NCI-H187 (cell line): ENCODE results near the gene NUDT13.

Source experiments
- DNase-seq, 2 experiments: peaks; one replicate each; lab custom pipeline; 2025; lab: John Stamatoyannopoulos, UW

The NUDT13 gene

DNA sequence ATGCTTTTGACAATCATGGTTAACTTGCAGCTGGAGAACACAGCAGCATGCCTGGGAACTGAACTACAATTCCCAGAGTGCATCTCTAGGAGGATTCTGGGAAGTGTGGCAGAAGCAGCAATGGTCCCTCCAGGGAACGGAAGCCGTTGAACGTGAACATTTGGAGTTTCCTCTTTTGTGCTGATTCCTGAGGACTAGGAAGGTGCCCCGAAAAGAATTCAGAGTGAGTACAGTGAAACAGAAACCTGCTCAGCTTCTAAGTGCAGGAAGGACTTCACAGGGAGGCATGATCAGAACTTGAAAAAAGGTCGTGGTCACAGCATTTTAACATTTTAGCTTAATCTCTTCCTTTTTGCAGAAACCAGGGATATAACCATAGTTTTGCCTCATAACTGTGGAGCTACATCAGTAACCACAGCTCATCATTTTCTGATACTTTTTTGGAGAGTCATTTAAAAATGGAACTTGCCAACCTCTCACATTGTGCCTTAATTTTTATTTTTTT, at the start of gene NUDT13:
Gene NUDT13 (plus strand): TSS at position 111 of the 505 bp plus-strand sequence. CDS start 3,911 bp downstream, outside the sequence.
- DNase-seq: peak in 1 of 2 experiments; percentile 1

- no peak for DNase-seq
Measured at GRCh38 chr10:73060738-73061635, 49.3 kb upstream of the NUDT13 start.

GRCh38 chr10:73061743-73062142, 48.5 kb upstream of the NUDT13 start:
- no peak for DNase-seq

DNA sequence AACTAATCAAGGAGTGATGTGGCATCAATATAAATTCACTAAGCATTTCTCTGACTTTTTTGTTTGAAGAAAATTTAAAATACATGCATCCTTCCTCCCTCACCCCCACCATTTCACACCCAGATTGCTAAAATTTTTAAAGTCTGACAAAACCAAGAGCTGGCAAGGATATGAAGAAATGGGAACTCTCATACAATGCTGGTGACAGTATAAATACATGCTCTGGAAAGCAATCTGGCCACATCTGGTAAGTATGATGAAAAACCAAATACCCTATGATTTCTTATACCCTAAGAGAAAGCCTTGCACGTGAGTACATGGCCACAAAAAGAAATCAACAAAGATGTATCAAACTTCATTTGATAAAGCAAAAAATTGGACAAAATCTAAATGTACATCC, 44.8 kb upstream of the NUDT13 start:
- no peak for DNase-seq

- DNase-seq: no peak
Measured at GRCh38 chr10:73073627-73074026, 36.6 kb upstream of the NUDT13 start.

DNA sequence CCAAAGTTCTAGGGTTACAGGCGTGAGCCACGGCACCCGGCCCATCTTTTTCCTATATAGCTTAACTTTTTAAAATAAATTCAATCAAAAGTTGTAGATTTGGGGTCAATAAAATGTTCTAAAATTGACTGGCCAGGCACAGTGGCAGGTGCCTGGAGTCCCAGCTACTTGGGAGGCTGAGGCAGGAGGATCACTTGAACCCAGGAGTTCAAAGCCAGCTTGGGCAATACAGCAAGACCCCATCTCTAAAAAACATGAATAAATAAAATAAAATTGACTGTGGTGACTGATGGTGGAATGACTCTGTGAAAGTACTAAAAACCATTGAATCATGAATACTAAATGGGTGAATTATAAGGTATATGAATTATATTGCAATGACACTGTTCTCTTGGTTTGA, 34.4 kb upstream of the NUDT13 start:
- DNase-seq: no peak

DNA sequence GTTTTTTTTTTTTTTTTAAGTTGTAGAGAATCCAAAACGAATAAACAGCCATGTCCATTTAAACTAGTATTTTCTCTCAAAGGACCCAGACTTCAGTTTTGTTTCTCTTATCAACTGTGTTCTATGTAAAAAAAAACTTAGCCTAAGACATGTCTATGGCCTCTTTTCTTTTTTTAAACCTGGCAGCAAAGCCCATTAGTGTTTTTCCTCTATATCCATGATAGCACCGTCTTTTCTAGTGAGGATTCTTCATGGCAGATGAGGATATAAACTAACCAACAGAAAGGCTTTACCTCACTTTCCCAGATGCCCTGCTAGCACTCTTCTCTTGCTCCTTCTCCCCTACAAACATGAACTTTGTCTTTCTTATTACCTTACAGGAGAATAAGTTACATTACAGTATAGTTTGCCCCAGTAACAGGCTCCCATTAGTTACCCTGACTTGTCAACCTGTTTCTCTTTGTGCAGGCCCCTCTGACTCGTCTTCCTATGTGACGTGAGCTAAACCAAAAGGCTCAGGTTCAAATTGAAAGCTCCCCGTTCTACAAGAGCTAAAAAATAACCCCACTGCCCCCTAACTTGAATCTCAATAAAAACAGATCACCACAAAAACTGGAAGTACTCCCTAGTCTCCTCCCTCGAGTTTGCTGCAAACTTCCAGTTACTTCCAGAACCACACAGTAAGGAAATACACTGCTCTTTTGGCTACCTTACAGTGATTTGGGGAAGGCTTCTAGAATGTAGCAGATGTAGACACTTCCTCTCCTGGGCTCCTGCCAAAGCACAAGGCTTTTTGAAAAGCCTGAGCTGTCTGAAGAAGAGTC, 33.7 kb upstream of the NUDT13 start:
- no peak for DNase-seq

- DNase-seq: no peak
Measured at GRCh38 chr10:73079779-73080541, 30.3 kb upstream of the NUDT13 start.

- no peak for DNase-seq
Measured at GRCh38 chr10:73083221-73083620, 27.0 kb upstream of the NUDT13 start.

DNA sequence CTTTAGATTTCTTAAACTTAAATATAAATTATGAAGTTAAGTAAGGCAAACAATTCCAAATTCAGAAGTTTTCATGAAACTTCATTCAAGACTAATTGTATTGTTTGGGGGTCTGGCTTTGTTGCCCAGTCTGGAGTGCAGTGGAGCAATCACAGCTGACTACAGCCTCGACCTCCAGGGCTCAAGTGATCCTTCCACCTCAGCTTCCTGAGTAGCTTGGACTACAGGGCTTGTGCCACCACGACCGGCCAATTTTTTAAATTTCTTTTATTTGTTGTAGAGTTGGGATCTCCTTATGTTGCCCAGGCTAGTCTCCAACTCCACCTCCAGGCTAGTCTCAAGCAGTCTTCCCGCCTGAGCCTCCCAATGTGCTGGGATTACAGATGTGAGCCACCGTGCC, 26.0 kb upstream of the NUDT13 start:
- DNase-seq: no peak

DNA sequence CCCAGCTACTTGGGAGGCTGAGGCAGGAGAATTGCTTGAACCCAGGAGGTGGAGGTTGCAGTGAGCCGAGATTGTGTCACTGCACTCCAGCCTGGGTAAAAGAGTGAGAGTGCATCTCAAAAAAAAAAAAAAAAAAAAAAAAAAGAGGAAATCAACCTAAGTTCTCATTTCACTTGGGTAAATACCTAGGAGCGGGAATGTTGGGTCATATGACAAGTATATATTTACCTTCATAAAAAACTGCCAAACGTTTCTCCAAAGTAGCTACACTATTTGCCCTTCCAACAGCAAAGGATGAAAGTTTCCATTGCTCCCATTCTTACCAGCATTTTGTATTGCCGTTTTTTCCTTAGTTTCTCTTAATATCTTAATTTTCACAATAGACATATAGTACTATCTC, 23.4 kb upstream of the NUDT13 start:
- no peak for DNase-seq

DNA sequence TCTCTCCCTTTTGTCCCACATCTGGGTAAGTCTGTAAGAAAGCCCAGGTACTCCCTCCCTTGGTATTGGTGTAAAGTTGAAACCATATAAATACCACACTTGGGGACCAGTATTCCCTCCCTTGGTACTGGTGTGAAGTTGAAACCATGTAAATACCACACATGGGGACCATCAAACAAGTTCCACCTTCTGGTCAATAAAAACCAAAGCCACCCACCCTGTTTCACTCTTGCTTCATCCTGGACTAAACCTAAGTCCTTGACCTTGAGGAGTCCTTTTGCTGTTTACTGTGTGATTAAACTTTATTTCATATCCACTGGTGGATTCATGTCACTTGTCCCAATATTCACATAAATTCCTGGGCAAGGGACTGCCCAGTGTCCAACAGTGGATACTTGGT, 22.0 kb upstream of the NUDT13 start:
- DNase-seq: no peak

DNA sequence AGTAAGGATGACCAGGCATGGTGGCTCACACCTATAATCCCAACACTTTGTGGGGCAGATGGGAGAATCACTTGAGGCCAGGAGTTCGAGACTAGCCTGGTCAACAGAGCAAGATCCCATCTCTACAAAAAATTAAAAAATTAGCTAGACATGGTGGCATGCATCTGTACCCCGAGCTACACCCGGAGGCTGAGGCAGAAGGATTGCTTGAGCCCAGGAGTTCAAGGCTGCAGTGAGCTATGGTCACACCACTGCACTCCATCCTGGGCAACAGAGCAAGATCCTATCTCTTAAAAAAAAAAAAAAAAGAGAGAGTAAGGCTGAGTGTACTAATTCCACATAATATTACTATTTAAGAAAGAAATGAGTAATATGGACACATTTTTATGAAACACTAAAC, 17.4 kb upstream of the NUDT13 start:
- DNase-seq: no peak

GRCh38 chr10:73093922-73094850, 16.1 kb upstream of the NUDT13 start:
- no peak for DNase-seq

- DNase-seq: no peak
Measured at GRCh38 chr10:73094986-73095480, 15.2 kb upstream of the NUDT13 start.

GRCh38 chr10:73095481-73096021, 14.7 kb upstream of the NUDT13 start:
- DNase-seq: no peak

- DNase-seq: peak in 1 of 2 experiments; percentile 42
Measured at GRCh38 chr10:73096041-73096448, 14.2 kb upstream of the NUDT13 start.

- peak; percentile 67 to 72 for DNase-seq
Measured at GRCh38 chr10:73096449-73097304, 13.6 kb upstream of the NUDT13 start, which contains the start of gene P4HA1. P4HA1 (minus strand) TSS chr10:73096866; CDS start chr10:73074883, 21,983 bp downstream.

DNA sequence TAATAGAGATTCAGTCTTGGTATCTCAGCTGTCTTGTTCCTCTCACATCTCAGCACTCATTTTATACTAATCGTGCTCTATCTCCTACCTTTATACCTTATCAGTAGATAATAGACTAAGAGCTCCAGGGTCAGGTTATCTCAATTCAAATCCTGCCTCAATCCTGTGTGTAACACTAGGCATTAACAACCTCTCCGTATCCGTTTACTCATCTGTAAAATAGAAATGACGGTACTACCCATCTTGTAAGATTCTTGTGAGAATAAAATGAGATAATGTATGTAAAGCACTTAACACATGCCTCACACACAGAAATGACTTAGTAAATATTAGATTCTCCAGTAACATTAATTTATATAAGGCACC, 13.0 kb upstream of the NUDT13 start:
- DNase-seq: no peak
